ENCODE measurements around the gene NDE1.

GRCh38 chr16:15741207-15741871 lies 91.3 kb downstream of the NDE1 start:
- TF ChIP-seq CTCF (optimal IDR thresholded peaks at IDR 0.05 in 1 of 3, IDR thresholded peaks at IDR 0.05 in 1 of 3, conservative IDR thresholded peaks at IDR 0.05 in 1 of 3; ENCODE audit: extremely low read depth in 1 of 3, insufficient read depth in 2 of 3, low read length in 3 of 3), result no peak
- TF ChIP-seq EZH2 (IDR thresholded peaks at IDR 0.05; ENCODE audit: low read length), result no peak

Data from keratinocyte (primary cell).